ENCODE results near the gene ITGA8. TPM values are rescaled to one million over a fixed set of nuclear protein-coding genes. Genes with fewer than 3 reads are reported as not detected.

The ITGA8 gene
- total and polyA plus RNA-seq, 2 of the 13 experiments (the other 11 are each of a cell fraction or from before 2014, with no cell fraction given): not detected

GRCh38 chr10:15651175-15651574 lies 68.5 kb downstream of the ITGA8 start:
- BruUV-seq (replicated peaks): no TSS peak
- H2AFZ ChIP-seq (ENCODE audit: low read length): no peak overlapping the region
- in situ Hi-C loops (cut with HindIII; ENCODE audit: extremely low pct_ligation_motif_present, low pct_unique_long_range_greater_than_20kb) (no loop called here), intact Hi-C loops (cut with micrococcal nuclease; ENCODE audit: unreplicated experiment) (no loop called here)
- TF ChIP-seq SIN3A (IDR thresholded peaks at IDR 0.05; ENCODE audit: borderline replicate concordance, low read depth, low read length) (no peak), MXD4 (CRISPR knock-in tag; IDR thresholded peaks at IDR 0.05) (no peak), TCF7 (IDR thresholded peaks at IDR 0.05; ENCODE audit: low read depth) (no peak), SRSF1 (optimal IDR thresholded peaks at IDR 0.05; ENCODE audit: low read depth, low read length) (no peak), ZNF335 (CRISPR knock-in tag; IDR thresholded peaks at IDR 0.05) (no peak), ZNF563 (CRISPR knock-in tag; IDR thresholded peaks at IDR 0.05) (no peak), RNF219 (CRISPR knock-in tag; IDR thresholded peaks at IDR 0.05) (no peak), GATAD2A (CRISPR knock-in tag; IDR thresholded peaks at IDR 0.05) (no peak), THAP11 (CRISPR knock-in tag; IDR thresholded peaks at IDR 0.05) (no peak), EZH2 (conservative IDR thresholded peaks at IDR 0.05; ENCODE audit: low read depth, low read length) (no peak), GRHL1 (CRISPR knock-in tag; conservative IDR thresholded peaks at IDR 0.05) (no peak), CCDC6 (CRISPR knock-in tag; IDR thresholded peaks at IDR 0.05) (no peak), ZBTB34 (CRISPR knock-in tag; IDR thresholded peaks at IDR 0.05) (no peak), ZBTB49 (CRISPR knock-in tag; IDR thresholded peaks at IDR 0.05; ENCODE audit: borderline replicate concordance) (no peak), ZFP37 (CRISPR knock-in tag; IDR thresholded peaks at IDR 0.05; ENCODE audit: borderline replicate concordance) (no peak), SALL2 (CRISPR knock-in tag; IDR thresholded peaks at IDR 0.05) (no peak), ZNF670 (CRISPR knock-in tag; IDR thresholded peaks at IDR 0.05; ENCODE audit: borderline replicate concordance) (no peak), HIVEP1 (CRISPR knock-in tag; IDR thresholded peaks at IDR 0.05) (no peak), NBN (conservative IDR thresholded peaks at IDR 0.05) (no peak)
- FAIRE-seq: no peak
- H3K4me2 ChIP-seq (ENCODE audit: low read depth, low read length): no peak overlapping the region
- no peak overlapping the region for H3K4me3 ChIP-seq (replicated peaks in 1 of 3; ENCODE audit: insufficient read depth in 1 of 3, low read depth in 2 of 3, low read length in 3 of 3)
- H3K79me2 ChIP-seq (ENCODE audit: insufficient read depth, low read length): no peaks in the 10 kb centered on the region
- 0 out of 5 replicates have a peak, but pooled peaks cover 0 to 4% of the 10 kb centered on the region in 2 experiments for H3K27me3 ChIP-seq (ENCODE audit: control insufficient read depth in 1 of 2, insufficient read depth in 2 of 2, low read length in 2 of 2)
- no peaks in the 10 kb centered on the region for H3K4me1 ChIP-seq (ENCODE audit: insufficient read depth, low read length)
- H4K20me1 ChIP-seq (ENCODE audit: insufficient read depth, low read length): no peaks in the 10 kb centered on the region
- no peak for ATAC-seq
- 2% methylated on average over 6 of the region's 6 CpGs for WGBS (ENCODE audit: low lambda C conversion rate)
- POLR2A ChIA-PET: no interaction called here
- DNase-seq (ENCODE audit: low spot score): no peak
- H3K36me3 ChIP-seq (replicated peaks in 1 of 2; ENCODE audit: control insufficient read depth in 1 of 2, insufficient read depth in 2 of 2, low read length in 2 of 2): no peaks in the 10 kb centered on the region
- H3K9ac ChIP-seq (ENCODE audit: insufficient read depth, low read depth, low read length): no peak overlapping the region
- CTCF ChIA-PET (ENCODE audit: low intra/inter-chr PET ratio, low total read pairs): no interaction called here
- H3K27ac ChIP-seq (ENCODE audit: extremely low read length, insufficient read depth, low read length): no peak overlapping the region
- H3K9me3 ChIP-seq (ENCODE audit: low read length): no peaks in the 10 kb centered on the region

Data from HepG2 (cell line).